Measurements from ENCODE around the gene NTN1. TPM values are rescaled to one million over a fixed set of nuclear protein-coding genes. Genes with fewer than 3 reads are reported as not detected.

NTN1 gene
- total RNA-seq, 1 donor = 0.81 TPM

DNA sequence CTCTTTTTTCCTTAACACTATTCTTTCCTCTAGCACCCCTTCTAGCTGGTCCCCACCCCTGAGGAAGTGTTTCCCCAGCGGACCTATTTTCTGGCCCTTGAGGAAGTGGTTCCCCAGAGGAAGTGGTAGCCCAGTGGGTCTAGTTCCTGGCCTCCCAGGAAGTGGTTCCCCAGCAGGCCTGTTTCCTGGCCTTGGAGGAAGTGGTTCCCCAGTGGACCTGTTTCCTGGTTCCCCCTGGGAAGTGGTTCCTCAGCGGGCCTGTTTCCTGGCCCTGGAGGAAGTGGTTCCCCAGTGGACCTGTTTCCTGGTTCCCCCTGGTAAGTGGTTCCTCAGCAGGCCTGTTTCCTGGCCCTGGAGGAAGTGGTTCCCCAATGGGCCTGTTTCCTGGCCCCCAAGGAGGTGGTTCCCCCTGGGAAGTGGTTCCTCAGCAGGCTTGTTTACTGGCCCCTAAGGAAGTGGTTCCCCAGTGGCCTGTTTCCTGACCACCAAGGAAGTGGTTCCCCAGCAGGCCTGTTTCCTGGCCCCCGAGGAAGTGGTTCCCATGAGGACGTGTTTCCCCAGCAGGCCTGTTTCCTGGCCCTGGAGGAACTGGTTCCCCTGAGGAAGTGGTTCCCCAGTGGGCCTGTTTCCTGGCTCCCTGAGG is 58.3 kb downstream of the NTN1 start:
- H3K4me3 ChIP-seq (ENCODE audit: low read depth, low read length) = no peak overlapping the region
- DNase-seq (ENCODE audit: low read depth) = no peak
- TF ChIP-seq, protein P1, sequence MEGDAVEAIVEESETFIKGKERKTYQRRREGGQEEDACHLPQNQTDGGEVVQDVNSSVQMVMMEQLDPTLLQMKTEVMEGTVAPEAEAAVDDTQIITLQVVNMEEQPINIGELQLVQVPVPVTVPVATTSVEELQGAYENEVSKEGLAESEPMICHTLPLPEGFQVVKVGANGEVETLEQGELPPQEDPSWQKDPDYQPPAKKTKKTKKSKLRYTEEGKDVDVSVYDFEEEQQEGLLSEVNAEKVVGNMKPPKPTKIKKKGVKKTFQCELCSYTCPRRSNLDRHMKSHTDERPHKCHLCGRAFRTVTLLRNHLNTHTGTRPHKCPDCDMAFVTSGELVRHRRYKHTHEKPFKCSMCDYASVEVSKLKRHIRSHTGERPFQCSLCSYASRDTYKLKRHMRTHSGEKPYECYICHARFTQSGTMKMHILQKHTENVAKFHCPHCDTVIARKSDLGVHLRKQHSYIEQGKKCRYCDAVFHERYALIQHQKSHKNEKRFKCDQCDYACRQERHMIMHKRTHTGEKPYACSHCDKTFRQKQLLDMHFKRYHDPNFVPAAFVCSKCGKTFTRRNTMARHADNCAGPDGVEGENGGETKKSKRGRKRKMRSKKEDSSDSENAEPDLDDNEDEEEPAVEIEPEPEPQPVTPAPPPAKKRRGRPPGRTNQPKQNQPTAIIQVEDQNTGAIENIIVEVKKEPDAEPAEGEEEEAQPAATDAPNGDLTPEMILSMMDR (IDR thresholded peaks at IDR 0.05; ENCODE audit: insufficient read depth, low read length) = no peak

DNA sequence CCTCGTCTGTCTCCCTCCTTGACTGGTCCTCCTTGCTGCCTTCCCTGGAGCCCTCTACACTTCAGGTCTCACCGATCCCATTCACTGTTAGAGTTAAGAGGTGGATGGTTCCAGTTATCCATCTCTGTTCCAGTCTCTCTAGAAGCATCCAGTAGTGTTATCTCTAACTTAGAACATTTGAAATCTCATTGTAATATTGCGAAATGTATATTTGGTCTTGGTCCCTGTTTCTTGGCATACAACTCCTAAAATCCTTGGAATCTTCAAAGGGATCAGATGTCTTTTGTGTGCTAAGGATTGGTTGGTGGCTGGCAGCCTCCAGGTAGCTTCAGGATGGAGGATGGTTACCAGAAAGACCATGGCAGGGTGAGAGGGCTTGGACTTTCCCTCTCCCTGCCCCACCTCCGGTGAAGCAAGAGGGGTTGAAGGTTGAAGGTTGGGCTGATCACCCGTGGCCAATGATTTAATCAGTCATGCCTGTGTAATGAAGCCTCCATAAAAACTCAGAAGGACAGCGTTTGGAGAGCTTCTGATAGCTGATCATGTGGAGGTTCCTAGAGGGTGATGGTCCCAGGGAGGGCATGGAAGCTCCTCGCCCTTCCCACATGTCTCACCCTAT is 59.1 kb downstream of the NTN1 start:
- DNase-seq (ENCODE audit: low read depth) = no peak

DNA sequence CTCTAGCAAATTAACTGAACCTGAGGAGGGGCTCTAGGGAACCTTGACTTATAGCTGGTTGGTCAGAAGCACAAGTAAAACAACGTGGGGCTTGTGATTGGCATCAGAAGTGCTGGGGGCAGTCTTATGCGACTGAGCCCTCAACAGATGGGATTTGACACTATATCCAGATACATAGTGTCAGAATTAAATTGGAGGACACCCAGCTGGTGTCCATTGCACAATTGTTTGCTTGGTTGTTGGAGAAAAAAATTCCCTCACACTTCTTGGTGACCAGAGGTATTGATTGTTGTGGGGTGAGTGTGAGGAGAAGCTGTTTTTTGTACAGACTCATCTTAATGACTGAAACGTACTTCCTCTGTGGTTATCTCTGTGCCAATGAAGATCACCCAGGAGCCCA is 59.7 kb downstream of the NTN1 start:
- TF ChIP-seq, protein P1 (IDR thresholded peaks at IDR 0.05; ENCODE audit: insufficient read depth, low read length) = no peak
- H3K4me3 ChIP-seq (ENCODE audit: low read depth, low read length) = no peak overlapping the region
- DNase-seq (ENCODE audit: low read depth) = no peak

More for the DNA sequence above, 59.1 kb downstream of the NTN1 start:
- TF ChIP-seq, protein P1 (IDR thresholded peaks at IDR 0.05; ENCODE audit: insufficient read depth, low read length) = no peak
- H3K4me3 ChIP-seq (ENCODE audit: low read depth, low read length) = no peak overlapping the region

DNA sequence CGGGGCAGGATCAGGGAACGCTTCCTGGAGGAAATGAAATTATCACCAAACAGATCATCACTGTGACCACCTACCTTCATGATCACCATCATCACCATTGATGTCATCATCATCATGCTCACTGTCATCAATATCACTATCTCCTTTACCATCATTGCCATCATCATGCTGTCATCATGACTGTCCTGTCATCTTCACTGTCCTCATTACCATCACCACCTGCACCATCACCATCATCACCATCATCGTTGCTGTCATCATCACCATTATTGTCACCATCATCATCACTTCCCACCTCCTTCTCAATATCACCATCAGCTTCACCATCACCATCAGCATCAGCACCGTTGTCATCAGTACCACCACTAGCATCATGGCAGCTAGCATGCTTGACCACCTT is 65.3 kb downstream of the NTN1 start:
- TF ChIP-seq, protein P1 (IDR thresholded peaks at IDR 0.05; ENCODE audit: insufficient read depth, low read length) = no peak
- no peak overlapping the region for H3K4me3 ChIP-seq (ENCODE audit: low read depth, low read length)
- no peak for DNase-seq (ENCODE audit: low read depth)

DNA sequence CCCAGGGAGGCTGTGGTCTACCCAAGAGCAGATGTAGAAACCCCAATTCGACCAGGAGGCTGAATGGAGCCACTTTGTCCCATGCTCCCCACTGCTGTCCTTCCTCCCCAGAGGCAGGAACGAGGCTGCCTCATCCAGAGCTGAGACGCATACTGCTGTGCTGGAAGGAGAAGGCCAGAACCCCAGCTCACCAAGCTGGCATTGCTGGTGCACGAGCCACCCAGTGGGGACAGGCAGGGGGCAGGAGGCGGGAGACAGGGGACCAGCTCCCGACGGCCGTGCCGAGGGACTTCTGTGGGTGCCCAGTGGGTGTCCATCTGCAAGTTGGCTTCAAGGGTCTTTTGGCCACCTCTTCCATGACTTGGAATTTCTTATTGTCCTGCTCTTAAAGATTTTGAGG is 66.6 kb downstream of the NTN1 start:
- H3K4me3 ChIP-seq (ENCODE audit: low read depth, low read length) = no peak overlapping the region
- TF ChIP-seq, protein P1 (IDR thresholded peaks at IDR 0.05; ENCODE audit: insufficient read depth, low read length) = no peak
- DNase-seq (ENCODE audit: low read depth) = no peak

DNA sequence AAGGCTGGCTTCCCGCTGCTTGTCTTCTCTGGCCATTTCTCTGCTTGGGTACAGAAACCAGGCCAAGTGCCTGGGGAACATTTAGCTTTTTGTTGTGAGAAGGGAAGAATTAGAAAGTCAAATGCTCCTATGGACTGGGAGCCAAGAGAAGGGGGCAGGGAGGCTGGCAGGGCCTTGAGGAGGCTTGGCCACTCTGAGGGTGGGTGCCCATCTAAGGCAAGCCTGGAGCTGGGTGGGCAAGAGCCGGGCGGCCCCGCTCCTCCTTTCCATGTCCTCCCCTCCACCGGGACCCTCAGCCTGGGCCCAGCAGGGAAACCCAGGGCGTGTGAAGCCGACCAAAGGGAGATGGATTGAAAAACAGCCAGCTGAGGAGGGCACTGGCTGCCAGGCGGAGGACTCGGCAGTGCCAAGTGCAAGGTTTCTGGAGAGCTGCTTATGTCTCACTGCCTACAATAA is 69.4 kb downstream of the NTN1 start:
- no peak for DNase-seq (ENCODE audit: low read depth)
- TF ChIP-seq, protein P1 (IDR thresholded peaks at IDR 0.05; ENCODE audit: insufficient read depth, low read length) = no peak
- H3K4me3 ChIP-seq (ENCODE audit: low read depth, low read length) = no peak overlapping the region
